ENCODE measurements around the gene CTNNA3. TPM values are rescaled to one million over a fixed set of nuclear protein-coding genes. Genes with fewer than 3 reads are reported as not detected.

CTNNA3 gene
- polyA plus RNA-seq, 1 donor = 4.3 TPM

GRCh38 chr10:66639371-66639770 lies 1056.6 kb downstream of the CTNNA3 start:
- DNase-seq = no peak

DNA sequence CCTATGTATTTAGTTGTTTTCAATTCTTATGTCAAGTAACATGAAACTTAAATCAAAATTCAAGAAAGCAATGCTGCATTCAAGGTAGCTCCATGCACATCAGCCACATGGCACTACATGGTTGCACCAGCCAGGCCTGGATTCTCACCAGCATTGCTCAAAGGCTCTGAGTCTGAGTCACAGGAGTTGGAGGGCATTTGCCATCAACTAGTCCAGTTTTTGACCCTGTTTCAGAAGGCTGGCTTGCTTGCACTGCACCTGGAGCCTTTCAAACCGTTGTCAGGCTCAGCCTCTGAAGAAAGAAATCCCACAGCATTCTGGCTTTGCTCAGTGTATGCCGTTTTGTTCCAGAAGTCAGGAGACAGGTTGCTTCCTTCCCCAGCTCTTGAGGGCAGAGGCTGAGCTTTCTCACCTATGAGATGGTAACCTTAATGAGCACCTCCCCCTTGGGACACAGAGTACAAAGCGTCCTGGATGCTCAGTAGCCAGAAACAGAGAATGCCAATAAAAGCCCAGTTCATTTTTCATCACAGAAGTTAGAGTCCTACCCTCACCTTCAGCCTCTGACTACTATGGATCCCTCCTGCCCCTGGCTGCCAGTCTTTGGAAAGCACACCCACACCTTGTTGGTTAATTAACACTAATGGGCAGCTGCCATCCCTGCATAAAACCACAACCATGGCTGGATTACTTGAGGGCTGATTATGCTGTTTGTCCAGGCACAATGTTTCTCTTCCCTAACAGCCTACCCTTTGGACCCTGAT lies 1058.5 kb downstream of the CTNNA3 start:
- no peak for DNase-seq

GRCh38 chr10:66629996-66630395 lies 1066.0 kb downstream of the CTNNA3 start:
- DNase-seq = no peak

DNA sequence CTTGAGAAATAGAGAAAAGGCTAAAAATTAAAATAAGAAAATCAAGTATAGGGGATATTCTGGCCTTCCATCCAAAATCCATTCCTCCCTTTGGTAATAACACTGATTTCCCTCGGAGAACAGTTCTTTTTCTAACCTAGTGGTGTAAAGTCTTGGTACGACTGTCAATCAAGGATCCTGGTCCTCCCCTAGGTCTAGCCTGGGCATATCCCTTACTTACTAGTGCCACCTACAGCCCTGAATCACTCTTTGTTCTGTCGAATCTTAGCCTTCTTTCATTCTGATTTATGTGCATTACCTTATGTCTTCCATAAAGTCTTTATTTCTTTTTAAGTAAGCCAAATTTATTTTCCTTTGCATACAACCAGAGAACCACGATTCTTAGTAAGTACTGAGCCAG lies 1068.8 kb downstream of the CTNNA3 start:
- no peak for DNase-seq

- DNase-seq = no peak
These were observed 1070.0 kb downstream of the CTNNA3 start for GRCh38 chr10:66625709-66626590.

DNA sequence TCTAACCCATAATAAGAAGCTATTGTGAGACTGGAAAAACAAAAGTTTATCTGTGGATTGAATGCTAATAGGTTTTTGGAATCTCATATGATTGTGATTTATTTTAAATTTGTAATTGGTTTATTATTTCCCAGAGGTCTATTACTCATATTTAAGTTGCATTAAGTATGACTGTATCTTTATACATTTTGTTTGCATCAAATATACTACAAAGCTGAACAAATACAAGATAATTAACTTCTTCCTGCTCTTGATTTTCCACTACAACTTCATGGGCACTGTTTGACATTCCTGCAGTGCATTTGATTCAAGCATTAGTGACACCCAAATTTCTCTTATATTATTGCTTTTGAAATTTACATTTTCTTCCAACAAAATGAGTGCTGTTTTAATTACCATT lies 1073.9 kb downstream of the CTNNA3 start:
- no peak for DNase-seq

DNA sequence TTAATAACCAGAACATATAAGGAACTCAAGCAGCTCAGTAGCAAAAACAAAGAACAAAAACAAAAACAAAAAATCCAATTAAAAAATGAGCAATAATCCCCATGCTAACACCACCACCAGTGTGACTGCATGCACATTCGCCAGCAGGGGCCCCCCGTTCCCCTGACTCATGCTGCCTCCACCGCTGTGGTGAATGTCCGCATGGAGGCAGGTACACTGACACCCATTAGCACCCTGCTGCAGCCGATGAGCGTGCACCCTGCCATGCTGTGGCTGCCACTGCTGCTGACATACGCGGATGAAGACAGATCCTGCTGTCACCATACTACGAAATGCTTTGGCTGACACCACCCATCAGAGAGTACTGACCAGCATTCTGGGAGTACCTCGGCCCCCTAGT lies 1091.8 kb downstream of the CTNNA3 start:
- DNase-seq = no peak

DNA sequence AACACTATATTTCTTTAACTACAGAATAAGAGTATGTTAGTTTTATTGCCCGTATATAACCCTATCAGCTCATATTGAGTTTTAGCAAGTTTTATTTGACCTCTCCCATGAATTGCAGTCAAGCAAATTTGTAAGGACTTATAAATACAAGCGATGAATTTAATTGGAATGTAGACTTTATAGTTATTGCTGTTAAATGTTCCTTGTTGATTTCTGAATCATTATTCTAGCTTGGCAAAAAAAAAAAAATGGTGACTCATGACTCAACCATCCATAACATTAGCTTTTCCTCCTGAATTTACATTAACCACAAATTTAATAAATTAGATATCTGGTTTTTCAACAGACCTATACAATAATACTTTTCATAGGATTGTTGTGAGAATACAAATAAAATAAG lies 1104.1 kb downstream of the CTNNA3 start:
- no peak for DNase-seq

DNA sequence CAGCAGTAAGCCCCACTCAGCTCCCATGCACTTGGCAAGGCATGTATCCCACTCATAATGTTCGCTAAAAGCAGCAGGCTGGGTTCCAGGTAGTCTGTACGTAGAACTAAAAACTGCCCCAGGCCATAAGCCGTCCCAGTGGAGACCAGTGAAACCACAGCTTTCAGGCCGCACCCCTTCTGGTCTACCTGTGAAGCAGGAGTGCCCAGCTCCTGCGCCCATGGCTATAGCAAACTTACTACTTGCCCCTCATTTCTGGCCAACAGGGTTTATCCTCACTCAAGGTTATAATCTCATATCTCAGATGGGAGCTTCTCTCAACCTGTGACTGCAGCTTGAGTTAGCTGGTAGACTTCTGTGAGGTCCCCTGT lies 1108.3 kb downstream of the CTNNA3 start:
- no peak for DNase-seq

- DNase-seq = no peak
These were observed 1108.9 kb downstream of the CTNNA3 start for GRCh38 chr10:66586897-66587679.

DNA sequence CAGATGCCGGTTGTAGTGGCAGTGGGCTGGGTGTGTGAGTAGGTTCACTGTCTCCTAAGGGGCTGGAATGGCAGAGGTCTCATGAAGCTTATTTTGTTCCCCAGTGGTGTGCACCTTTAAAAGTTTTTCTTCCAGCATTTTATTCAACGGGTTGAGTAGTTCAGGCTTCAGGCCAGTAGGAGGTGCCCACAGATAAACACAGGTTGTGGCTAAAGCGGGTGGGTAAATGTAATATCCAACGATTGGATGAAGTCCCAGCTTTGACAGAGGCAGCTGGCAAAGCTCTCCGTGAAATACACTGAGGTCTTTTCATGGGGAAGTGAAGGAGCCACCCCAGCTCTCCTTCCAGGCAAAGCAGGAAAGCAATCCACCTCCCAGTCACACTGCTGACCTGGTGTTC lies 1109.9 kb downstream of the CTNNA3 start:
- no peak for DNase-seq

DNA sequence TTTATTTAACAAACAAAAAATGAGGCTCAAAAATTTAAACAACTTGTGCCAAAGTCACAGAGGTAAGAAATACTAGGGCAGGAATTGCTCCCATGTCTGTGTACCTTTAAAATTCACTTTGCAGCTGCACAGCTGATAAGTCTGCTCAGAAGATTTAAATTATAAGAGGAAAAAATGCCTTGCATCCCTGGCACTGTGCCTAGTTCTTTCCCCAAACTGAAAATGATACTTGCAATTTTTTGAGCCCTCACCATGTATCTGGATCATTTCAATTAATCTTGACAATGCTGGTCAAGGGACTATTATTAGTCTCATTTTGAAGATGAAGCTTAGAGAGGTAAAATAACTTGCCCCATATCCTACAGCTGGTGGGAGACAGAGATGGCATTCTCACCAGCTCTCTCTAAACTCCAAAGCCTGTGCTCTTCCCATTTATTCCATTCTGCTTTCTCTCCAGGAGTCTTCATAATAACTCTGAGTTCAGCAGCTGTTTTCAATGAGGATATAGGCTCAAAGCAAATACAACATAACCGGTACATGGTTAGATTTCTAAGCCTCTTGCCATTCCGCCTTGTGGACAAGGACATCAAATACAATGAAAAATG lies 1120.6 kb downstream of the CTNNA3 start:
- DNase-seq = no peak

DNA sequence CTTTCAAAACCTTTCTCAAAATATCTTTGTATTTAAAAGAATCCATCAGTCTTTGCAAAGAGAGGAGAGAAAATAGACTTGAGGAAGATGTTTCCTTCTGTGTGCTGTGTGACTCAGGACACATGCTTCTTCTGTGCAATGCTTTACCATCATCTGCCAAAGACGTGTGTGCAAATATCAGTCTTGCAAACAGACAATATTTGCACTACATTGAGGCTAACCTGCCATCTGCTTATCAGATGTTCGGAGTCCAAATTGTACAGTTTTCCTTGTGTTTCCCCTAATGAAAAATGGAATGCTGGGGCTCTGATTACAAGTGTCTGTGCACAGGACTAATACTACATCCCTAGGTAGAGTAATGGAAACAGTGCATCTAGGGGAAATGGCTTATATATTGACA lies 1123.3 kb downstream of the CTNNA3 start:
- DNase-seq = no peak

DNA sequence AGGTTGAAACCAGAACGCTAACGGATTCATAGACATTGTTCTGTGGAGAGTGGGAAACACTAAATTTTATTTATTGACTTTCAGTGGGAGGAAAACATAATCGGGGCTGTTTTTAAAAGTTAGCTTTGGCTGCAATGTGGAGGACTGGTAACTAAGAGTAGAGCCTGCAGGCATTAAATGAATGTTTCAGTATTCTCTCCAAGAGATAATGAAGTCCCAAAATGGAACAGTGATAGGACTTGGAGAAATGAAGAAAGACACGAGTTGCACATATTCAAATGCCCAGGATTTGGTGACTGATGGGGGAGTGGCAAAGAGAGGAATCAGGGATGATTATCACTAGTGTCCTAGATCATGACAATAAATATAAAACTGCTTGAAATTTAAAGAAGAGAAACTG lies 1130.0 kb downstream of the CTNNA3 start:
- no peak for DNase-seq

GRCh38 chr10:66564287-66564686 lies 1131.7 kb downstream of the CTNNA3 start:
- DNase-seq = no peak

DNA sequence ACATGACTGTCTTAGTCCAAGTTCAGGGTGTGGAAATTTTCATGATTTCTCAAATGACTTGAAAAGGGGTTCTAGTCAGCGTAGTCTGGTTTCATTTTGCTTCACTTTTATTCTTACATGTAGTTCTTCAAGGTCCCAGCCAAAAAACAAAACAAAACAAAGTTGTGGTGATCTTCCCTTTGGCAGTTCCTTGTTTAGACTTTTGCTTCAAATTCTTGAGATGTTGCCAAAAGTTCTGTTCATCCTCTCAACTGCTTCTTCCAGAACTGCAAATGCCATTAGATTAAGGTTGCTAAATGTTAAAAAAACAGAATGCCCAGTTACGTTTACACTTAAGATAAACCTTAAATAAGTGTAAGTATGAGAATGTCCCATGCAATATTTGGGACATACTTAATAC lies 1140.9 kb downstream of the CTNNA3 start:
- no peak for DNase-seq

DNA sequence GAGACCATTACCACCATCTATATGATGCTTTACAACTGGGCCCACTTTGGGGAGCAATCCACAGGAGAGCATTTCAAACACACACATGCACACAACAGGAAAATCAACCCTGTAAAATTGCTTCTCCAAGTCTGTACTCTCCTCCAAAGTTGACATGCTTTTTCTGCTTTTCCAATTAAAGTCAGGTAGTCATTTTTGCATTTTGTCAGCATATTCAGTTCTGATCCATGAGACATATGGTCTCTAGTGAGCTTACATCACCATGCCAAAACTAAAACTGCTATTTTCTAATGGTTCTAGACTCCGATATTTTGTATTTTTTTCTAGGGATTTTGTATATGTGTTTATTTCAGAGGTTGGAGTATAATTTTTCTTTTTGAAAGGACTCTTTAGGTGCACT lies 1143.7 kb downstream of the CTNNA3 start:
- DNase-seq = no peak

DNA sequence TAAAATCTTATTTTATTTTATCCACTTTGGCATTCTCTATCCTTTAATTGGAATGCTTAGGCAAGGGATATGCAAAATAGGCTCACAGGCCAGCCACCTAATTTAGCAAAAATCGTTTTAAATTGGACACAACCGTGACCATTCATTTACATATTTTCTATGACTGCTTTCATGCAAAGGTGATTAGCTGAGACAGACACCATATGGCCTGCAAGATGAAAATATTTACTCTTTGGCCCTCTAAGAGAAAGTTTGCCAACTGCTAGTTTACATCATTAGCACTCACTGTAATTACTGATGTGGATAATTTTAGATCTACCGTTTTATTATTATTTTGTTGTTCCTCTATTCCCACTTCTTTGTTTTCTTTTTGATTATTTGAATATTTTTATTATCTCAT lies 1145.6 kb downstream of the CTNNA3 start:
- no peak for DNase-seq

GRCh38 chr10:66538908-66539307 lies 1157.1 kb downstream of the CTNNA3 start:
- no peak for DNase-seq

GRCh38 chr10:66538371-66538770 lies 1157.6 kb downstream of the CTNNA3 start:
- DNase-seq = peak; percentile 6

- no peak for DNase-seq
These were observed 1158.8 kb downstream of the CTNNA3 start for GRCh38 chr10:66537186-66537585.

- DNase-seq = no peak
These were observed 1160.6 kb downstream of the CTNNA3 start for GRCh38 chr10:66535439-66535838.
